Caco-2 (cell line): ENCODE data around the gene CD226. TPM values are rescaled to one million over a fixed set of nuclear protein-coding genes. Genes with fewer than 3 reads are reported as not detected.

Source experiments
- BruUV-seq: library from RNA; stranded (reverse); fragments of 400-500 nt; replicated peaks from 2 replicates; lab custom pipeline; 2021; lab: Mats Ljungman, UMichigan
- CTCF ChIA-PET: fragments of 300-600 bp; sonication (Branson Sonifier 250); formaldehyde crosslinking; loops from one replicate; lab custom pipeline; 2022; ENCODE audit warnings: antibody characterized with exemption; lab: Charles Lee
- POLR2A ChIA-PET: fragments of 300-600 bp; sonication (Branson Sonifier 250); formaldehyde crosslinking; loops from one replicate; lab custom pipeline; 2022; ENCODE audit warnings: antibody characterized with exemption; lab: Charles Lee
- DNase-seq, 2 experiments: peaks; one replicate each; pipeline versions ENCODE4 v3.0.0 to v3.0.0-alpha.2; 2020 to 2022
- H3K27me3 ChIP-seq: replicated peaks from 2 replicates; pipeline ENCODE4 v1.6.0; 2011; ENCODE audit warnings: low read length; ENCODE audit not compliant: control insufficient read depth, insufficient read depth
- H3K36me3 ChIP-seq: 2 replicates; pipeline ENCODE4 v1.5.1; 2011; ENCODE audit warnings: low read length; ENCODE audit not compliant: control insufficient read depth, insufficient read depth
- H3K4me1 ChIP-seq: fragments of 250-450 bp; sonication (Bioruptor Pico); 2 replicates; pipeline ENCODE4 v1.5.1; 2020; ENCODE audit warnings: mild to moderate bottlenecking
- H3K4me3 ChIP-seq: 2 replicates; pipeline ENCODE4 v1.5.1; 2011; ENCODE audit warnings: low read depth, mild to moderate bottlenecking, control low read depth, low read length
- H3K9me3 ChIP-seq: fragments of 250-450 bp; sonication (Bioruptor Pico); 2 replicates; pipeline ENCODE4 v1.5.1; 2020; ENCODE audit warnings: mild to moderate bottlenecking, moderate library complexity
- H3K27ac Mint-ChIP-seq: one replicate; pipeline ENCODE4 v1.8.0; 2022; ENCODE audit warnings: mixed read lengths; ENCODE audit not compliant: unreplicated experiment
- H3K27me3 Mint-ChIP-seq: one replicate; pipeline ENCODE4 v1.8.0; 2022; ENCODE audit warnings: mixed read lengths; ENCODE audit not compliant: insufficient read depth, unreplicated experiment
- H3K36me3 Mint-ChIP-seq: one replicate; pipeline ENCODE4 v1.8.0; 2022; ENCODE audit warnings: mild to moderate bottlenecking, mixed read lengths; ENCODE audit not compliant: insufficient read depth, unreplicated experiment
- H3K4me1 Mint-ChIP-seq: one replicate; pipeline ENCODE4 v1.8.0; 2022; ENCODE audit warnings: low read depth, mixed read lengths; ENCODE audit not compliant: unreplicated experiment
- H3K4me3 Mint-ChIP-seq: one replicate; pipeline ENCODE4 v1.8.0; 2022; ENCODE audit warnings: mild to moderate bottlenecking, moderate library complexity, mixed read lengths; ENCODE audit not compliant: unreplicated experiment
- H3K9me3 Mint-ChIP-seq: one replicate; pipeline ENCODE4 v1.8.0; 2022; ENCODE audit warnings: mixed read lengths; ENCODE audit not compliant: unreplicated experiment
- intact Hi-C: fragments of 100-400 bp; cut with micrococcal nuclease; formaldehyde crosslinking; loops from one replicate; pipeline ENCODE4 v1.10.0; 2022; ENCODE audit not compliant: unreplicated experiment
- total RNA-seq: library from RNA; stranded (reverse); gene quantifications from 2 replicates; pipeline ENCODE4 v1.2.3, GENCODE V29; 2022
- TF ChIP-seq, protein P1 (sequence below), 2 experiments: fragments of 200-600 bp in 1 of 2; IDR thresholded peaks; 1 replicate in 1 of 2; 2 replicates in 1 of 2; pipeline versions ENCODE4 v1.5.1 to v1.8.0; 2011 to 2022; ENCODE audit warnings: antibody characterized with exemption in 1 of 2, control low read depth in 1 of 2, inconsistent platforms in 1 of 2, low read depth in 1 of 2, low read length in 1 of 2, mild to moderate bottlenecking in 1 of 2, moderate library complexity in 1 of 2; ENCODE audit not compliant: insufficient read depth in 1 of 2, severe bottlenecking in 1 of 2, unreplicated experiment in 1 of 2

CD226 gene
- total RNA-seq, 1 experiment from 2014 or later: 0.02 TPM

DNA sequence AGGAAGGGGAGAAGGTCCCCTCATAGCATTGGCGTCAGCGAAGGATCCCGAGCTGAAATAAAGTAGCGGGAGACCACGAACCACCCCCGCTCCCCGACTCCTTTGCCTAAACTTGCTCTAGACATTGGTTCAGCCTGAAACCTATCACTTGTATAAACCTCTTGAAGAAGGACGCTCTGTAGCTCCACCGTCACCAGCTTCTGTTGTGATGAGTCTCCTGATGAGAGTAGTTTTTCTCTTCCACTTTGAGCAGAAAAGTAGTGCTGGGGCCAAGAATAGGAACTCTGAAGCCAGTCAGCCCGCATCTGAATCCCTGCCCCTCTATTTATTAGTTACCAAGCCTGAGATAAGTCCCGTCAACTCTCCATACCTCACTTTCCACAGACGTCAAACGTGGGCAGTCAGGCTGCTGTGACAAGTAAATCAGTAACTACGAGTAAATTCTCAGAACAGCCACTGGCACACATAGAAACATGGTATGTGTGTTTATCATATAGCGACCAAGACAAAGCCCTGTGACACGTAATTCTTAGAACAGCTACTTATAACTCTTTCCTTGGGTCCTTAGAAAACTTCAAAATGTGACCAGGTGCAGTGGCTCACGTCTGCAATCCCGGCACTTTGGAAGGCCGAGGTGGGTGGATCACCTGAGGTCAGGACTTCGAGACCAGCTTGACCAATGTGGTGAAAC is 61.7 kb downstream of the CD226 start:
- no peak overlapping the region for H3K27ac Mint-ChIP-seq

DNA sequence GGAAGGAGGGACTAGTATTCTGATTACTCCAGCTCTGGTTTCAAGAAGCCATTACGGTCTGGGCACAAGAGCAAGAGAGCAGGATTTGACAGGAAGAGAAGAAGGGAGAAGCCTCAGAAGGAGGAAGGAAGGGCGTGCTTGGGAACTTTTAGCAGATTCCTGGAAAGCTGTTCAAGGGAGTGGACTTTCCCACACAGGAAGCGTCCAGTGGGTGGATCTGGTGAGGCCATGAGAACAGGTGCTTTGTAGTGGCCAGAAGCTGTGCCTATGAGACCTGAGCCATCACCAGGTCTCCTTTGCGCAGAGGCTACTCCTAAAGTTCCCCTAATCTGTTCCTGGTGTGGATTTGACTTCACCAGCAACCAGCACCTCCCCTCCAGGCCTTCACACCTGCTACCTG is 62.3 kb downstream of the CD226 start:
- Histone ChIP-seq H3K4me3 (no peak overlapping the region), H3K36me3 (no peaks in the 10 kb centered on the region), H3K4me1 (no peaks in the 10 kb centered on the region), H3K27me3 (no peaks in the 10 kb centered on the region), H3K9me3 (no peaks in the 10 kb centered on the region)
- ChIA-PET POLR2A (no interaction called here), CTCF (no interaction called here)
- Mint-ChIP-seq H3K27ac (no peak overlapping the region), H3K4me3 (no peak overlapping the region), H3K9me3 (peaks cover under 1% of the 10 kb centered on the region), H3K36me3 (no peaks in the 10 kb centered on the region), H3K4me1 (no peaks in the 10 kb centered on the region), H3K27me3 (no peaks in the 10 kb centered on the region)
- TF ChIP-seq, protein P1, sequence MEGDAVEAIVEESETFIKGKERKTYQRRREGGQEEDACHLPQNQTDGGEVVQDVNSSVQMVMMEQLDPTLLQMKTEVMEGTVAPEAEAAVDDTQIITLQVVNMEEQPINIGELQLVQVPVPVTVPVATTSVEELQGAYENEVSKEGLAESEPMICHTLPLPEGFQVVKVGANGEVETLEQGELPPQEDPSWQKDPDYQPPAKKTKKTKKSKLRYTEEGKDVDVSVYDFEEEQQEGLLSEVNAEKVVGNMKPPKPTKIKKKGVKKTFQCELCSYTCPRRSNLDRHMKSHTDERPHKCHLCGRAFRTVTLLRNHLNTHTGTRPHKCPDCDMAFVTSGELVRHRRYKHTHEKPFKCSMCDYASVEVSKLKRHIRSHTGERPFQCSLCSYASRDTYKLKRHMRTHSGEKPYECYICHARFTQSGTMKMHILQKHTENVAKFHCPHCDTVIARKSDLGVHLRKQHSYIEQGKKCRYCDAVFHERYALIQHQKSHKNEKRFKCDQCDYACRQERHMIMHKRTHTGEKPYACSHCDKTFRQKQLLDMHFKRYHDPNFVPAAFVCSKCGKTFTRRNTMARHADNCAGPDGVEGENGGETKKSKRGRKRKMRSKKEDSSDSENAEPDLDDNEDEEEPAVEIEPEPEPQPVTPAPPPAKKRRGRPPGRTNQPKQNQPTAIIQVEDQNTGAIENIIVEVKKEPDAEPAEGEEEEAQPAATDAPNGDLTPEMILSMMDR (IDR thresholded peaks at IDR 0.05; ENCODE audit: insufficient read depth in 1 of 2, low read depth in 1 of 2, low read length in 1 of 2, severe bottlenecking in 1 of 2, unreplicated experiment in 1 of 2): no peak
- BruUV-seq: no TSS peak
- no peak for DNase-seq
- intact Hi-C loops: no loop called here

More for the DNA sequence above, 61.7 kb downstream of the CD226 start:
- Mint-ChIP-seq H3K27me3 (no peaks in the 10 kb centered on the region), H3K4me3 (no peak overlapping the region), H3K4me1 (no peaks in the 10 kb centered on the region), H3K9me3 (no peaks in the 10 kb centered on the region), H3K36me3 (no peaks in the 10 kb centered on the region)
- CTCF ChIA-PET: no interaction called here
- Histone ChIP-seq H3K4me3 (no peak overlapping the region), H3K36me3 (no peaks in the 10 kb centered on the region), H3K9me3 (no peaks in the 10 kb centered on the region), H3K4me1 (no peaks in the 10 kb centered on the region), H3K27me3 (no peaks in the 10 kb centered on the region)
- BruUV-seq: no TSS peak
- peak in 1 of 2 experiments; percentile 6 for DNase-seq
- intact Hi-C loops: no loop called here
- POLR2A ChIA-PET: no interaction called here
- TF ChIP-seq, protein P1 (IDR thresholded peaks at IDR 0.05; ENCODE audit: insufficient read depth in 1 of 2, low read depth in 1 of 2, low read length in 1 of 2, severe bottlenecking in 1 of 2, unreplicated experiment in 1 of 2): no peak

DNA sequence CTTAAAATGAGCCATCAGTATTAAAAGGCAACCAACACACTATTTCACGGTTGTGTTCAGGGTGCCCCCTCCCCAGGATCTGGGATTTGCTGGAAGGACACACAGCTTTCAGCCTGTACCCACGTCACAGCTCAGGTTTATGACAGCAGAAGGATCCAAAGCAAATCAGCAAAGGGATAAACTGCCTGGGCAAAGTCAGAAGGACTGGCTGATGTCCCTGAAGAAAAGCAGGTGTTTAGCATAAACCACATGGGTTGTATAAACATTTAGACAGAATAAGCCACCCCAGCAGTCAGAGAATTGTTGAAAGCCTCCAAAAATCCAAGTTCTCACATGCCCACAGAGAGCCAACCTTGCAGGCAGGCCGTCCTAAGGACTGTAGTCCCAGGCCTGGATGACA is 63.9 kb downstream of the CD226 start:
- no peaks in the 10 kb centered on the region for H3K36me3 ChIP-seq
- H3K9me3 Mint-ChIP-seq: peaks cover 9% of the 10 kb centered on the region
- intact Hi-C loops: no loop called here
- BruUV-seq: no TSS peak
- DNase-seq: no peak
- POLR2A ChIA-PET: no interaction called here
- H3K4me3 Mint-ChIP-seq: no peak overlapping the region
- H3K27me3 Mint-ChIP-seq: peaks cover 3% of the 10 kb centered on the region
- CTCF ChIA-PET: no interaction called here
- H3K9me3 ChIP-seq: no peaks in the 10 kb centered on the region
- no peak overlapping the region for H3K27ac Mint-ChIP-seq
- no peaks in the 10 kb centered on the region for H3K36me3 Mint-ChIP-seq
- no peaks in the 10 kb centered on the region for H3K4me1 ChIP-seq
- H3K4me3 ChIP-seq: no peak overlapping the region
- no peaks in the 10 kb centered on the region for H3K27me3 ChIP-seq
- no peaks in the 10 kb centered on the region for H3K4me1 Mint-ChIP-seq
- TF ChIP-seq, protein P1 (IDR thresholded peaks at IDR 0.05; ENCODE audit: insufficient read depth in 1 of 2, low read depth in 1 of 2, low read length in 1 of 2, severe bottlenecking in 1 of 2, unreplicated experiment in 1 of 2): no peak
